Measurements from ENCODE around the gene CD164L2. TPM values are rescaled to one million over a fixed set of nuclear protein-coding genes. Genes with fewer than 3 reads are reported as not detected.
"Not testable (repeated sequence)": the region's sequence is repeated elsewhere in the genome, so short reads cannot be mapped to it uniquely, and the experiment has no call there.

Gene CD164L2
- total RNA-seq, 2 experiments from 2014 or later, result not detected

DNA sequence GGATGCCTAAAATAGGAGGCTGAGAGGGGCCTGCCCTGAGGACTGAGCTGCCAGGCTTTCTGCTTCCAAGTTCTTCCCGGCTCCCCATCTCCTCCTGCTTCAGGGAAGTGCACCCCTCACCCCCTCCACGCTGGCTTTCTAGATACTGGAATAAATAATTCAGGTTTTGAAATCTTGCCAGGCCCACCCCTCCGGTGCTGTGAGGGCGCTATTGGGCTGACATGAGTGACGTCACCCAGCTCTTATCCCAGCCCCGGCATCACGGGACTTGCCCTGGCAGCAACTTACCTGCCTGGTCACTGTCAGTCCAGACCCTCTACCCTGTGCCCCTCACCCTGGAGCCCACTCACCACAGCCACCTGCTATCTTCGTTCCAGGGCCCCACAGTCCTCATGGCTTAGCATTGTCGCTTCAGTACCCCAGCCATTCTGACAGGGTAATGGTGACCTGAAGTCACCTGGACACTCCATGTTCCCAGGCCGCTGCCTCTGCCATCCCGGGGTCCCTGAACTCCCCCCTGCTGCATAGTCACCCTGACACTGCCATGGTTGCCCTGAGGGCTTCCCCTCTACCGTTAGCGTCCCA, 8.5 kb upstream of the CD164L2 start:
- H3K27me3 ChIP-seq (ENCODE audit: control insufficient read depth in 1 of 2, insufficient read depth in 2 of 2, low read length in 2 of 2), result no peaks in the 10 kb centered on the region
- intact Hi-C loops (cut with DNase I, micrococcal nuclease), result loop anchor here (1.0 to 5.0 kb wide), 6 partner anchors 27 to 289 kb away; no protein-coding TSS in a partner anchor
- peak overlapping the region; percentile 57 for H3K27ac Mint-ChIP-seq
- peak overlapping the region; percentile 33 for H3K4me3 ChIP-seq (ENCODE audit: low read length)
- no peaks in the 10 kb centered on the region for H3K36me3 ChIP-seq (ENCODE audit: insufficient read depth, low read length)
- peak overlapping the region; percentile 77 for H3K4me3 Mint-ChIP-seq
- TF ChIP-seq, protein P1, sequence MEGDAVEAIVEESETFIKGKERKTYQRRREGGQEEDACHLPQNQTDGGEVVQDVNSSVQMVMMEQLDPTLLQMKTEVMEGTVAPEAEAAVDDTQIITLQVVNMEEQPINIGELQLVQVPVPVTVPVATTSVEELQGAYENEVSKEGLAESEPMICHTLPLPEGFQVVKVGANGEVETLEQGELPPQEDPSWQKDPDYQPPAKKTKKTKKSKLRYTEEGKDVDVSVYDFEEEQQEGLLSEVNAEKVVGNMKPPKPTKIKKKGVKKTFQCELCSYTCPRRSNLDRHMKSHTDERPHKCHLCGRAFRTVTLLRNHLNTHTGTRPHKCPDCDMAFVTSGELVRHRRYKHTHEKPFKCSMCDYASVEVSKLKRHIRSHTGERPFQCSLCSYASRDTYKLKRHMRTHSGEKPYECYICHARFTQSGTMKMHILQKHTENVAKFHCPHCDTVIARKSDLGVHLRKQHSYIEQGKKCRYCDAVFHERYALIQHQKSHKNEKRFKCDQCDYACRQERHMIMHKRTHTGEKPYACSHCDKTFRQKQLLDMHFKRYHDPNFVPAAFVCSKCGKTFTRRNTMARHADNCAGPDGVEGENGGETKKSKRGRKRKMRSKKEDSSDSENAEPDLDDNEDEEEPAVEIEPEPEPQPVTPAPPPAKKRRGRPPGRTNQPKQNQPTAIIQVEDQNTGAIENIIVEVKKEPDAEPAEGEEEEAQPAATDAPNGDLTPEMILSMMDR (IDR thresholded peaks at IDR 0.05), result no peak
- POLR2A ChIA-PET, result interaction anchor here (0.7 to 1.4 kb wide), 2 partner anchors 26 to 80 kb away, joined by 5 read pairs; partner anchors contain the start of gene MAP3K6
- ATAC-seq (ENCODE audit: poor library complexity) (no peak), DNase-seq (peak in 6 of 14 experiments; percentile 21 to 67 (median 38))
- H3K9me3 Mint-ChIP-seq, result no peaks in the 10 kb centered on the region
- H3K27ac ChIP-seq (ENCODE audit: low read depth in 1 of 2, low read length in 2 of 2), result no peak overlapping the region
- peaks cover 36% of the 10 kb centered on the region for H3K4me1 ChIP-seq (ENCODE audit: insufficient read depth, low read length)
- H3K27me3 Mint-ChIP-seq, result peaks cover 3% of the 10 kb centered on the region
- H3K4me1 Mint-ChIP-seq (ENCODE audit: low read depth), result peaks cover 26% of the 10 kb centered on the region
- H3K36me3 Mint-ChIP-seq (ENCODE audit: low read depth), result no peaks in the 10 kb centered on the region
- CTCF ChIA-PET, result interaction anchor here (0.8 to 1.7 kb wide), 4 partner anchors 91 to 346 kb away, joined by 3 to 7 read pairs (median 4); no protein-coding TSS in a partner anchor
- H3K9me3 ChIP-seq (ENCODE audit: control insufficient read depth in 1 of 2, insufficient read depth in 1 of 2, low read length in 2 of 2), result no peaks in the 10 kb centered on the region

DNA sequence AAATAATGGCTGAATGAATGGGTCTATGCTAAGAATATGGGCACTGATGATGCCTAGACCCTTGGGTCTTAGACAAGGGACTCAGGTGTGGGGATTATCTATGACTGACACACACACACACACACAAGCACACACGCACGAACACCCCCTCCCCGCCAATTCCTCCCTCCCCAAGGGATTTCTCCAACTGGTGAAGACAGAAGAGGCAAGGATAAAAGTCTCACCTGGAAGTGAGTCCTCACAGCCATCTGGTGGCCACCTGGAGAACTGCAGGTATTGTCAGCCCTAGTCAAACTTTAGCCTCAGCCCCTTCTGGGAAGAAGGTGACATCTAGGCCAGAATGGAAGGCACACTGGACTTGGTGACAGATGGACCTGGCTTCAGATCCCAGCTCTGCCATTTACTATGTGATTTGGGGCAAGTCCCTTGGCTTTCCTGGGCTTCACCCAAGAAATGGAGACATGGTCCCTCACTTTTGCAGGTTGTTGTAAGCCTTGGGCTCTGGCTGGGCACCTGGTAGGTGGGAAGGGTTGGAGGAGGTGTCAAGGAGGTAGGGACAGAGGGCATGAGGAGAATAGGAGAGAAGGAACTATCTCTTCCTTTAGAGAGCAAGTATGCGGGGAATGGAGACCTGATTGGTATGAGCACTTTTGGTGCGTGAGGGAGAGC, 5.3 kb upstream of the CD164L2 start:
- H3K4me1 ChIP-seq (ENCODE audit: insufficient read depth, low read length), result peaks cover 28% of the 10 kb centered on the region
- TF ChIP-seq, protein P1 (IDR thresholded peaks at IDR 0.05), result peak; percentile 79
- Mint-ChIP-seq H3K36me3 (ENCODE audit: low read depth) (no peaks in the 10 kb centered on the region), H3K27ac (no peak overlapping the region), H3K9me3 (no peaks in the 10 kb centered on the region), H3K4me3 (peak overlapping the region; percentile 2), H3K27me3 (peaks cover 3% of the 10 kb centered on the region), H3K4me1 (ENCODE audit: low read depth) (peaks cover 14% of the 10 kb centered on the region)
- ATAC-seq (ENCODE audit: poor library complexity) (peak; percentile 12), DNase-seq (peak; percentile 64 to 85 (median 71))
- no peak overlapping the region for H3K4me3 ChIP-seq (ENCODE audit: low read length)
- no peaks in the 10 kb centered on the region for H3K27me3 ChIP-seq (ENCODE audit: control insufficient read depth in 1 of 2, insufficient read depth in 2 of 2, low read length in 2 of 2)
- ChIA-PET POLR2A (interaction anchor here (1.0 to 1.4 kb wide), 2 partner anchors 31 to 47 kb away, joined by 3 to 4 read pairs; partner anchors contain the start of gene SYTL1), CTCF (interaction anchor here (0.6 to 2.2 kb wide), 7 partner anchors 16 to 234 kb away, joined by 3 to 21 read pairs (median 3); partner anchors contain the start of gene SLC9A1)
- H3K36me3 ChIP-seq (ENCODE audit: insufficient read depth, low read length), result no peaks in the 10 kb centered on the region
- intact Hi-C loops (cut with DNase I, micrococcal nuclease), result loop anchor here (1.0 kb wide), 3 partner anchors 31 to 88 kb away; no protein-coding TSS in a partner anchor
- no peak overlapping the region for H3K27ac ChIP-seq (ENCODE audit: low read depth in 1 of 2, low read length in 2 of 2)
- H3K9me3 ChIP-seq (ENCODE audit: control insufficient read depth in 1 of 2, insufficient read depth in 1 of 2, low read length in 2 of 2), result no peaks in the 10 kb centered on the region

DNA sequence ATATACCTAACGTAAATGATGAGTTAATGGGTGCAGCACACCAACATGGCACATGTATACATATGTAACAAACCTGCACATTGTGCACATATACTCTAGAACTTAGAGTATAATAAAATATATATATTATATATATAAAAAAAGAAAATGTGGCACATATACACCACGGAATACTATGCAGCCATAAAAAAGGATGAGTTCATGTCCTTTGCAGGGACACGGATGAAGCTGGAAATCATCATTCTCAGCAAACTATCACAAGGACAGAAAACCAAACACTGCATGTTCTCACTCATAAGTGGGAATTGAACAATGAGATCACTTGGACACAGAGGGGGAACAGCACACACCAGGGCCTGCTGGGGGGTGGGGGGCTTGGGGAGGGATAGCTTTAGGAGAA, 1.7 kb upstream of the CD164L2 start:
- peaks cover 12% of the 10 kb centered on the region for H3K4me1 ChIP-seq (ENCODE audit: insufficient read depth, low read length)
- POLR2A ChIA-PET, result interaction anchor here (0.7 kb wide), 1 partner anchor 19 kb away, joined by 3 read pairs; no protein-coding TSS in a partner anchor
- H3K9me3 Mint-ChIP-seq; H3K36me3 ChIP-seq (ENCODE audit: insufficient read depth, low read length); H3K4me1 Mint-ChIP-seq (ENCODE audit: low read depth); ATAC-seq (ENCODE audit: poor library complexity); H3K9me3 ChIP-seq (ENCODE audit: control insufficient read depth in 1 of 2, insufficient read depth in 1 of 2, low read length in 2 of 2); H3K4me3 Mint-ChIP-seq; intact Hi-C loops (cut with DNase I, micrococcal nuclease); H3K4me3 ChIP-seq (ENCODE audit: low read length); H3K27ac Mint-ChIP-seq; H3K27me3 ChIP-seq (ENCODE audit: control insufficient read depth in 1 of 2, insufficient read depth in 2 of 2, low read length in 2 of 2); H3K27ac ChIP-seq (ENCODE audit: low read depth in 1 of 2, low read length in 2 of 2); H3K36me3 Mint-ChIP-seq (ENCODE audit: low read depth); DNase-seq: not testable (repeated sequence)
- H3K27me3 Mint-ChIP-seq, result peaks cover 13% of the 10 kb centered on the region
- CTCF ChIA-PET, result interaction anchor here (1.0 to 2.0 kb wide), 2 partner anchors 27 to 52 kb away, joined by 3 to 4 read pairs; no protein-coding TSS in a partner anchor
